Urinary bladder (tissue), 4 donors: ENCODE measurements around the gene TMEM259. TPM values are rescaled to one million over a fixed set of nuclear protein-coding genes. Genes with fewer than 3 reads are reported as not detected.
A peak's percentile ranks its signal among the peaks of the same experiment; 100 is the strongest.

Experiments
- DNase-seq: peaks from one replicate; pipeline ENCODE4 v3.0.0-alpha.2; 2015; ENCODE audit errors: extremely low spot score
- H3K27ac ChIP-seq: one replicate; pipeline ENCODE4 v1.5.1; 2013; ENCODE audit warnings: low read depth, mild to moderate bottlenecking, moderate library complexity
- H3K36me3 ChIP-seq: one replicate; pipeline ENCODE4 v1.6.1; 2013; ENCODE audit warnings: mild to moderate bottlenecking, moderate library complexity; ENCODE audit not compliant: insufficient read depth
- H3K4me1 ChIP-seq: one replicate; pipeline ENCODE4 v1.6.1; 2013; ENCODE audit warnings: mild to moderate bottlenecking, moderate library complexity; ENCODE audit not compliant: insufficient read depth
- H3K4me3 ChIP-seq: one replicate; pipeline ENCODE4 v1.5.1; 2013; ENCODE audit warnings: low read depth, low read length
- WGBS: extraction: QIAGEN DNeasy Blood & Tissue Kit; methylation state at CpG from one replicate; pipeline ENCODE4 v1.1.7; 2013; 5-methylcytosine and 5-hydroxymethylcytosine counted together
- polyA plus RNA-seq: library from polyadenylated mRNA; stranded (reverse); fragments of 200-250 nt; gene quantifications from one replicate; pipeline ENCODE4 v1.2.3, GENCODE V29; 2013
- total RNA-seq: library from RNA; depleted of rRNA; stranded (reverse); fragments of >200 nt; gene quantifications from one replicate; pipeline ENCODE4 v1.2.3, GENCODE V29; 2014
- donor health status: healthy with polysubstance abuse.
- donor health status: healthy.

The TMEM259 gene
- total RNA-seq = 34.5 TPM
- polyA plus RNA-seq = 159 TPM

GRCh38 chr19:1020868-1021425 is at the start of gene TMEM259:
TSS of gene TMEM259 (minus strand) at chr19:1021123. CDS start at chr19:1020996, 127 bp downstream.
- peak within 1 kb of the TSS; percentile 81 for H3K27ac ChIP-seq
- no peaks in the 10 kb centered on the region for H3K36me3 ChIP-seq
- peak; percentile 95 for DNase-seq
- WGBS = under 1% methylated on average over 68 of the region's 68 CpGs
- H3K4me1 ChIP-seq = peaks cover 9% of the 10 kb centered on the region
- peak within 1 kb of the TSS; percentile 87 for H3K4me3 ChIP-seq

- no peak overlapping the region for H3K27ac ChIP-seq
- DNase-seq = no peak
- H3K4me3 ChIP-seq = no peak overlapping the region
- H3K4me1 ChIP-seq = peaks cover 3% of the 10 kb centered on the region
- no peaks in the 10 kb centered on the region for H3K36me3 ChIP-seq
- 22% methylated on average over 21 of the region's 21 CpGs for WGBS
These were observed 49.6 kb upstream of the TMEM259 start for GRCh38 chr19:1070576-1070930.

- Histone ChIP-seq H3K27ac (no peak overlapping the region), H3K4me1 (peaks cover 3% of the 10 kb centered on the region), H3K4me3 (peak overlapping the region; percentile 42), H3K36me3 (no peaks in the 10 kb centered on the region)
- WGBS = 57% methylated on average over 25 of the region's 25 CpGs
- no peak for DNase-seq
These were observed 48.3 kb upstream of the TMEM259 start for GRCh38 chr19:1069009-1069779.

GRCh38 chr19:1068009-1069001 is 47.4 kb upstream of the TMEM259 start:
- no peak overlapping the region for H3K27ac ChIP-seq

GRCh38 chr19:1067341-1067957 is 46.5 kb upstream of the TMEM259 start:
- Histone ChIP-seq H3K27ac (no peak overlapping the region), H3K36me3 (no peaks in the 10 kb centered on the region), H3K4me1 (peaks cover 3% of the 10 kb centered on the region), H3K4me3 (peak overlapping the region; percentile 42)
- no peak for DNase-seq
- 3% methylated on average over 38 of the region's 38 CpGs for WGBS

More at GRCh38 chr19:1068009-1069001, 47.4 kb upstream of the TMEM259 start:
- 64% methylated on average over 45 of the region's 45 CpGs for WGBS
- Histone ChIP-seq H3K4me3 (peak overlapping the region; percentile 42), H3K4me1 (peaks cover 3% of the 10 kb centered on the region), H3K36me3 (no peaks in the 10 kb centered on the region)
- no peak for DNase-seq

- Histone ChIP-seq H3K4me3 (peak within 1 kb of the TSS; percentile 42), H3K4me1 (peaks cover 3% of the 10 kb centered on the region), H3K36me3 (no peaks in the 10 kb centered on the region), H3K27ac (no peak within 1 kb of the TSS)
- no peak for DNase-seq
- WGBS = 5% methylated on average over 61 of the region's 61 CpGs
These were observed 45.9 kb upstream of the TMEM259 start, which contains the start of gene ARHGAP45 for GRCh38 chr19:1066748-1067340. TSS of gene ARHGAP45 (plus strand) at chr19:1067167. CDS start at chr19:1067406, 239 bp downstream.

GRCh38 chr19:1066251-1066747 is 45.4 kb upstream of the TMEM259 start:
- no peak for DNase-seq
- no peaks in the 10 kb centered on the region for H3K36me3 ChIP-seq
- no peak overlapping the region for H3K4me3 ChIP-seq
- H3K4me1 ChIP-seq = peaks cover 3% of the 10 kb centered on the region
- no peak overlapping the region for H3K27ac ChIP-seq
- WGBS = 31% methylated on average over 17 of the region's 17 CpGs

GRCh38 chr19:1065606-1066109 is 44.7 kb upstream of the TMEM259 start:
- peaks cover 2% of the 10 kb centered on the region for H3K4me1 ChIP-seq
- DNase-seq = no peak
- no peak overlapping the region for H3K4me3 ChIP-seq
- H3K36me3 ChIP-seq = no peaks in the 10 kb centered on the region
- WGBS = 56% methylated on average over 17 of the region's 17 CpGs
- no peak overlapping the region for H3K27ac ChIP-seq

- no peak overlapping the region for H3K27ac ChIP-seq
- 10% methylated on average over 60 of the region's 60 CpGs for WGBS
- H3K36me3 ChIP-seq = no peaks in the 10 kb centered on the region
- DNase-seq = no peak
- no peak overlapping the region for H3K4me3 ChIP-seq
- H3K4me1 ChIP-seq = peaks cover 2% of the 10 kb centered on the region
These were observed 44.0 kb upstream of the TMEM259 start for GRCh38 chr19:1064661-1065605.

GRCh38 chr19:1063909-1064660 is 43.2 kb upstream of the TMEM259 start:
- Histone ChIP-seq H3K36me3 (no peaks in the 10 kb centered on the region), H3K4me1 (peaks cover 2% of the 10 kb centered on the region), H3K4me3 (no peak overlapping the region), H3K27ac (no peak overlapping the region)
- no peak for DNase-seq
- 76% methylated on average over 37 of the region's 37 CpGs for WGBS
